AG04449 (cell line): Measurements from ENCODE around the gene F10.
A peak's percentile ranks its signal among the peaks of the same experiment; 100 is the strongest.

Source experiments
- CTCF ChIA-PET: fragments of 350-600 bp; formaldehyde crosslinking; extraction: SDS; loops from one replicate; lab custom pipeline; 2021; ENCODE audit warnings: antibody characterized with exemption; lab: Yijun Ruan, JAX
- POLR2A ChIA-PET: fragments of 400-600, 350-600 bp; formaldehyde crosslinking; extraction: SDS; loops from one replicate; lab custom pipeline; 2020; ENCODE audit warnings: antibody characterized with exemption, inconsistent platforms; lab: Yijun Ruan, JAX
- DNase-seq: peaks from one replicate; pipeline ENCODE4 v3.0.0-alpha.2; 2010; ENCODE audit warnings: low read depth, low spot score
- H3K4me3 ChIP-seq: 2 replicates; pipeline ENCODE4 v1.5.1; 2011; ENCODE audit warnings: low read depth, mild to moderate bottlenecking, control low read depth, low read length
- TF ChIP-seq, protein P1 (sequence below): IDR thresholded peaks from one replicate; pipeline ENCODE4 v1.5.1; 2011; ENCODE audit warnings: mild to moderate bottlenecking, moderate library complexity, low read length, control low read depth, inconsistent platforms; ENCODE audit not compliant: insufficient read depth; ENCODE audit errors: missing control alignments

The F10 gene

DNA sequence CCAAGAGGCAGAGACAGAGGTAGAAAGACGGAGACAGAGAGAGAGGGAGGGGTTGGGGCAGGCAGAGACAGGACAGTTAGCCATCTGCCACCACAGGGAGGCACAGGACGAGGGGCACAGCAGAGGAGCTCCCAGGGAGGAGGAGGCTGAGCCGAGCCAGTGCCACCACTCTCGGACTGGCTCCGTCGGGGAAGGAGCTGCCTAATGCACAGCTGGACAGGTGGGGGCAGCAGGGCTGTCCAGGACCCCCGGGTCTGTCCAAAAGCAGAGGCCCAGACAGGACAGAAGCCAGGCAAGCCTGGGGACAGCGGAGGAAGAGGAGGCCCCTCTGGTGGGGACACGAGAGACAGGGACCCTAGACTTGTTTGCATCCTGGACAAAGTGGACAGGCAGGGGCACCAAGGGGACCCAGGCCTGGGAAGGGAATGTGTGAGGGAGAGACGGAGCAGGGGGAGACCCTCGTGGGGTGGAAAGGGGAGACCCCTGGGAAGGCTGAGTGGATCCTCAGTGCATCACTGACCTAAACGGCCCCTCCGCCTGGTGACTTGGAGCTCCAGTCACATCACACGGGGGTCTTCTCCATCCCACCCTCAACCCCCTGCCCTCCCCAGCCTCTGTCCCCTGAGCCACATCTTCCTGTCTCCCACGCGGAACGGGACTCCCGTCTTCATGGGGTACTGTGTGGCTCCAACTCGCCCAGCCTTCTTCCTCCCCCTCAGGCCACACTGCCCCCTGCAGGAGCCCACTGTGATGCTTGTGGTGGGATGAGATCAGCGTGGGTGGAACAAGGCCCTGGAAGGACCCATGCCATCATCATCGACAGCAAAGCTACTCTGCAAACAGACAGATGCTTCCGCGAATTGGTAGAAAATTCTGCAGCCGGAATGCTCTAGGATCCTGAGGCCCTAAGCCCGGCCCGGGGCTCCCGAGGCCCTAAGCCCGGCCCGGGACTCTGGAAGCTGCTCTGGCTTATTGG lies 915 bp downstream of the F10 start:
- ChIA-PET CTCF (interaction anchor here (1.1 kb wide), 1 partner anchor 10 kb away, joined by 6 read pairs; no protein-coding TSS in a partner anchor), POLR2A (no interaction called here)
- TF ChIP-seq, protein P1, sequence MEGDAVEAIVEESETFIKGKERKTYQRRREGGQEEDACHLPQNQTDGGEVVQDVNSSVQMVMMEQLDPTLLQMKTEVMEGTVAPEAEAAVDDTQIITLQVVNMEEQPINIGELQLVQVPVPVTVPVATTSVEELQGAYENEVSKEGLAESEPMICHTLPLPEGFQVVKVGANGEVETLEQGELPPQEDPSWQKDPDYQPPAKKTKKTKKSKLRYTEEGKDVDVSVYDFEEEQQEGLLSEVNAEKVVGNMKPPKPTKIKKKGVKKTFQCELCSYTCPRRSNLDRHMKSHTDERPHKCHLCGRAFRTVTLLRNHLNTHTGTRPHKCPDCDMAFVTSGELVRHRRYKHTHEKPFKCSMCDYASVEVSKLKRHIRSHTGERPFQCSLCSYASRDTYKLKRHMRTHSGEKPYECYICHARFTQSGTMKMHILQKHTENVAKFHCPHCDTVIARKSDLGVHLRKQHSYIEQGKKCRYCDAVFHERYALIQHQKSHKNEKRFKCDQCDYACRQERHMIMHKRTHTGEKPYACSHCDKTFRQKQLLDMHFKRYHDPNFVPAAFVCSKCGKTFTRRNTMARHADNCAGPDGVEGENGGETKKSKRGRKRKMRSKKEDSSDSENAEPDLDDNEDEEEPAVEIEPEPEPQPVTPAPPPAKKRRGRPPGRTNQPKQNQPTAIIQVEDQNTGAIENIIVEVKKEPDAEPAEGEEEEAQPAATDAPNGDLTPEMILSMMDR = peak; percentile 22
- no peak overlapping the region for H3K4me3 ChIP-seq
- DNase-seq = no peak

DNA sequence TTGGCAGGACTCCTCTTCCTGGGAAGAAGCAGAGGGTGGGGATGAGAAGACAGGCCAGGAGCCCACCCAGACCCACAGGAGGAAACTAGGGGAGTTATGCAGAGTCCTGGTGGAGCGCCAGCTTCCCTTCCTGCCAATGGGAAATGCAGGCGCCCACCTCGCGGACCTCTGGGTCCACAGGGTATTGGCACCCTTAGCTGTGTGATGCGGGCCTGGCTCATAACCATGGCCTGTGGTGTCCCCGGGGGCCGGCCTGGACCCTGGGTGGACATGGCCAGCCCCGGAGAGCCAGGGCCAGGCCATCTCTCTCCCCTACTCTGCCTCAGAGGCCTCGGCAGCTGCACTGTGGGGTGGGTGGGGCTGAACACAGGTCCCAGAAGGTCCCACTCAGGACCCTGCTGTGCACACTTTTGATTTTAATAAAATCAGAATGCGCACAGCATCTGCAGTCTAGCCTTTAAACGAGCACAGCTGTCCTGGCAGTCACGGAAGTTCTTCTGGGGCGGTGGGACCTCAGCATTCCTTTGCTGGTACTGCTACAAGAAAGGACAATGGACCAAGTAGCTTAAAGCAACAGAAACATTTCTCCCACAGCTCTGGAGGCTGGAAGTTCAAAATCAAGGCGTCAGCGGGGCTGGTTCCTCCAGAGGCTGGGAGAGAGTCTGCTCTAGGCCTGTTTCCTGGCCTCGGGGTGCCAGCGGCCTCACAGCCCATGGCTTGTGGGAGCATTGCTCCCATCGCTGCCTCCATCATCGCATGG lies 1.8 kb downstream of the F10 start:
- TF ChIP-seq, protein P1 = no peak
- ChIA-PET POLR2A (no interaction called here), CTCF (no interaction called here)
- no peak for DNase-seq
- H3K4me3 ChIP-seq = no peak overlapping the region

DNA sequence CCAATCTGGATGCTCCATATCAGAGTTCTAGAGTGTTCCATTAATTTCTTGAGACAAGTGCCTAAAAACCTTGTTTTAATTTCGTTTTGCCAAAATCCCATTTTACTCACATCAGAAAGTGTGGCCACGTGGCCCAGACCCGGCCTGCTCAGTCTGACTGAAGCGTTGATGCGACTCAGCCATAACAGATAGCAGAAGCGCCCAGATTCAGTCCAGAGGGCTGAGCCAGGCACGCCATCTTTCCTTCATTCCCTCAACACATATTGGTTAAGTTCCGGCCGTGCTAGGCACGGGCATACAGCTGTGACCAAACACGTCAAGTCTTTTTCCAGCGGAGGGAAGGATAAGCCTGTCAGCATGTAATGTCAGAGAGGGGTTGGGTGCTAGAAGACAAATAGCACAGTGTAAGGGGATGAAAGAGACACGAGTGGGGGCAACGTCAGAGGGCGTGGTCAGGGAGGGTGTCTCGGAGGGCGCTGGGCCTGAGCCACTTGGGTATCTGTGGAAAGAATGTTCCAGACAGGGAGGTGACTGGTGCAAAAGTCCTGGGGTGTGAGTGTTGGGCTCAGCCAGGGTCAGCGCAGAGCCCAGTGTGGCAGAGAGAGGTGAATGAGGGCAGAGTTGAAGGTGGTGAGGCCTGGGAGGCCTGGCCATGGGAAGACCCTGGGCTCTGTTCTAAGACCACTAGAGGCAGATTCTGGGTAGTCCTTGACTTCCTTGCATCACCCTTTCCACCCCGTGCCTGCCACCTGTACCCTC lies 3.1 kb downstream of the F10 start:
- CTCF ChIA-PET = no interaction called here
- POLR2A ChIA-PET = no interaction called here
- TF ChIP-seq, protein P1 = no peak
- DNase-seq = no peak
- H3K4me3 ChIP-seq = no peak overlapping the region

DNA sequence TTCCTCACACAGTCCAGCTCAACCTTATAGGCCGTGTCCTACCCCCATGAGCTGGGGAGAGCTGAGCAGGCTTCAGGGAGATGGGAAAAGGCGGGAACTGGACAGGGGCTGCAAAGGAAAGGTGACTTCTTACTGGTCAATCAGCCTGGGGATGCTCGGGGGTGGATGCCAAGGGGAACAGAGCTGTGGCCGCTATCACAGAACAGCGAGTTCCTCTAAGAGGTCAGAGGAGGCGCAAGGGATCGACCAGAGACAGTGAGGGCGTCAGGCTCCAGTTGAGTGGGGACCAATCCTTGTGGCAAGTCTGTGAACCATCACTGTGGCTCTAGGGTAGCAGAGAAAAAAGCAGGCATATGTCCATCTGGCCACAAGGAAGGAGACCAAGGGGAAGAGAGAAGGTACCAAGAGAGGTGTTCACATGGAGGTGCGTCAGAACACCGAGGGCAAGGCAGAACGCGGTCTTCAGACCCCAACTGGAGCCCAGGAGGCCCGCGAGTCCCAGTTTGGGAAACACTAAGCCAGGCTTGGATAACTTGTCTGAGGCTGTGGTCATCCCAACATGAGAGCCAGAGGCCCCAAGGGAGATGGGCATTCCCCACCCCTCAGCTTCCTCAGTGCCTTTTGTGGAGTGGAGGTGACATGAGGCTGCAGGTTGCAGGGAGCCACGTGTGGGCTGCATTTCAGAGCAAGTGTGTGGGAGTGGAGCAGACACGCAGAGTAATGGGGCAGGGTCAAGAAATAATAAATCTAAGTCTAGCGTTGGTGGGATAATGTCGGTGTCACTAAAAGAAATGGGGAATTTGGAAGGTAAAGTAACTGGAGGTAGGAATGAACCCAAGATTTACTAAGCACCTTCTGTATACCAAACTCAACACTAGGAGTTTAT lies 3.9 kb downstream of the F10 start:
- H3K4me3 ChIP-seq = no peak overlapping the region
- ChIA-PET POLR2A (no interaction called here), CTCF (no interaction called here)
- TF ChIP-seq, protein P1 = no peak
- DNase-seq = no peak

DNA sequence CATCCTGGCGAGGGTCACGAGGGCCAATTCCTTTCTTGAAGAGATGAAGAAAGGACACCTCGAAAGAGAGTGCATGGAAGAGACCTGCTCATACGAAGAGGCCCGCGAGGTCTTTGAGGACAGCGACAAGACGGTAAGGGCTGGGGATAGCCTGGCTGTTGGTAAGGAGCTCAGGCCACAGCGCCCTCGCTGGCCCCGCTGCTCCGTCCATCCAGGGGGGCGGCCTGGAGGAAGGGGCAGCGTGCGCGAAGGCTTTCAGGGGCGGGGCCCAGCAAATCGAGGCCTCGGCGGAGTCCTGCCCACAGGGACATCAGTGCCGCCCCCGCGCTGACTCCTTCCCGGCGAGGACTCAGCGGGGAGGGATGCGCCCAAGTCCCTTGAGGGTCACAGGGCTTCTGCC lies 6.9 kb downstream of the F10 start:
- ChIA-PET POLR2A (no interaction called here), CTCF (no interaction called here)
- TF ChIP-seq, protein P1 = no peak
- no peak for DNase-seq
- H3K4me3 ChIP-seq = no peak overlapping the region
